Tibial nerve (tissue), 3 donors: ENCODE measurements around the gene ABHD12.

Experiments
- CTCF ChIP-seq, 5 experiments: fragments of 200-600 bp in 3 of 5; fragments of 450-650 bp in 2 of 5; sonication (generic) in 3 of 5; IDR thresholded peaks; one replicate each; pipeline ENCODE4 v1.5.1; 2016 to 2019; ENCODE audit warnings: antibody characterized with exemption in 5 of 5, mild to moderate bottlenecking in 3 of 5, moderate library complexity in 2 of 5
- POLR2A ChIP-seq, 2 donors: fragments of 450-650 bp; IDR thresholded peaks; one replicate each; pipeline ENCODE4 v1.6.1; 2017; ENCODE audit warnings: antibody characterized with exemption in 2 of 2, mild to moderate bottlenecking in 2 of 2, moderate library complexity in 2 of 2

GRCh38 chr20:25364180-25364788 is 26.4 kb downstream of the ABHD12 start:
- TF ChIP-seq CTCF (IDR thresholded peaks at IDR 0.05), result no peak
- no peak for TF ChIP-seq POLR2A (IDR thresholded peaks at IDR 0.05)
